Measurements from ENCODE around the gene TOLLIP. TPM values are rescaled to one million over a fixed set of nuclear protein-coding genes. Genes with fewer than 3 reads are reported as not detected.

The TOLLIP gene
- total and polyA plus RNA-seq, 2 of the 8 experiments (the other 6 are each of a cell fraction or from before 2014, with no cell fraction given): 23.7 to 34.7 TPM

DNA sequence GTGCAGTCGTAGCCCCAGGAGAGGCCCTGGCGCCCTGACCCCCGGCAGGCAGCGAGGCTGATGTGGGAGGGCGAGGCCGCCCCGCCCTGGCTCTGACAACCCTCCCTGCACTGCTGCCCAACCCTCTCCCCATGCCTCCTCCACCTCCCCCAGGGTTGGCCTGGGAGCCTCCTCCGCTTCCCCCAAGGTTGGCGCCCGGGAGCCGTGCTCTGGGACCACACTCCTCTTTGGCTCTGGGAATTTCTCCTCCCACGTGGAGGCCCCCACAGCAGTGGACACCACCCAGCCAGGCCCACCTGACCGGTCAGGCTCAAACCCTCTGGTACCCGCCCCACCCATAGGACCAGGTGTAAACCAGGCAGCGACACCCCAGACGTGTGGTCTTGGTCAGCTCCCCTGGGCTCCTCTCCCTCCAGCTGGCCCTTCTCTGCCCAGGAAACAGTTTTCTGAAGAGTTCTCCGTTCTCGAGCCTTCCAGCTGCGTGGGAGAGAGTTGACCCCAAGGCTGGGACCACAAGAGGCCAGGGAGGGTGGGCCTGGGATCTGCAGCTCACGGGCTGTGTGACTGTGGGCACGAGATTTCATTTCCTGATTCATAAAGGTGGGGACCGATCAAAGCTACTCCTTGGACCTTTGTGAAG, 40.8 kb upstream of the TOLLIP start:
- DNase-seq (ENCODE audit: low read depth in 1 of 2, low spot score in 2 of 2) (no peak), FAIRE-seq (no peak)
- Histone ChIP-seq H3K18ac (ENCODE audit: extremely low read depth, low read length) (no peak overlapping the region), H3K23me2 (ENCODE audit: low read depth, low read length) (no peaks in the 10 kb centered on the region), H2BK12ac (ENCODE audit: low read depth, low read length) (0 out of 2 replicates have a peak overlapping the region, but pooled peaks have one; percentile 27), H3K4me2 (ENCODE audit: insufficient read depth in 1 of 2, low read depth in 2 of 2, low read length in 2 of 2) (no peak overlapping the region), H3K79me1 (ENCODE audit: low read depth, low read length) (no peaks in the 10 kb centered on the region), H3K56ac (replicated peaks; ENCODE audit: insufficient read length, low read depth, low read length) (no peak overlapping the region), H2BK20ac (ENCODE audit: low read length) (no peak overlapping the region), H3K27ac (ENCODE audit: low read depth, low read length) (no peak overlapping the region), H3K4me1 (replicated peaks in 1 of 4; ENCODE audit: control insufficient read depth in 3 of 4, insufficient read depth in 4 of 4, low read length in 3 of 4) (peaks cover 0 to 7% (median 4%) of the 10 kb centered on the region in 4 experiments; a peak in 4 of 7 replicates), H4K91ac (replicated peaks; ENCODE audit: insufficient read length, low read length) (no peak overlapping the region), H3K9me3 (ENCODE audit: insufficient read depth in 2 of 2, low read depth in 1 of 2, low read length in 1 of 2) (peaks cover 0 to 5% of the 10 kb centered on the region in 2 experiments; a peak in 1 of 4 replicates), H3K79me2 (ENCODE audit: control insufficient read depth in 1 of 2, insufficient read depth in 2 of 2, low read length in 2 of 2) (no peaks in the 10 kb centered on the region), H3K14ac (ENCODE audit: insufficient read length) (no peak overlapping the region), H3K23ac (ENCODE audit: insufficient read length) (no peak overlapping the region), H3K36me3 (ENCODE audit: control insufficient read depth in 2 of 4, insufficient read depth in 4 of 4, low read length in 3 of 4) (no peaks in the 10 kb centered on the region), H2BK15ac (ENCODE audit: low read length) (no peak overlapping the region), H2AK5ac (ENCODE audit: low read depth, low read length) (no peak overlapping the region), H3K27me3 (replicated peaks in 1 of 4; ENCODE audit: control insufficient read depth in 3 of 4, extremely low read depth in 1 of 4, insufficient read depth in 3 of 4, low read length in 3 of 4) (no peaks in the 10 kb centered on the region), H3K9ac (replicated peaks in 1 of 4; ENCODE audit: extremely low read depth in 1 of 4, low read depth in 3 of 4, low read length in 3 of 4) (no peak overlapping the region), H4K20me1 (replicated peaks in 1 of 2; ENCODE audit: control insufficient read depth in 1 of 2, insufficient read depth in 2 of 2, low read length in 2 of 2) (peaks cover 0 to 2% of the 10 kb centered on the region in 2 experiments), H2BK5ac (ENCODE audit: low read depth, low read length) (no peak overlapping the region), H3K4me3 (ENCODE audit: extremely low read depth in 1 of 4, insufficient read depth in 2 of 4, low read depth in 3 of 4, low read length in 4 of 4) (no peak overlapping the region), H3K4ac (replicated peaks; ENCODE audit: insufficient read length, low read depth, low read length) (no peak overlapping the region), H4K8ac (ENCODE audit: extremely low read depth, insufficient read depth, low read length) (no peak overlapping the region), H2AFZ (ENCODE audit: low read length) (no peak overlapping the region), H2BK120ac (replicated peaks; ENCODE audit: low read depth, low read length) (no peak overlapping the region), H4K5ac (ENCODE audit: insufficient read length, low read depth, low read length) (no peak overlapping the region)
- TF ChIP-seq CBX8 (IDR thresholded peaks at IDR 0.05; ENCODE audit: borderline replicate concordance, low read depth, low read length): no peak
- no peak for TF ChIP-seq TCF12 (IDR thresholded peaks at IDR 0.05; ENCODE audit: low read depth, low read length)
- no peak for TF ChIP-seq CHD2 (IDR thresholded peaks at IDR 0.05; ENCODE audit: low read length)
- TF ChIP-seq YY1 (IDR thresholded peaks at IDR 0.05; ENCODE audit: low read depth, low read length): no peak
- TF ChIP-seq SIRT6 (IDR thresholded peaks at IDR 0.05; ENCODE audit: low read length): no peak
- CTCF ChIA-PET (ENCODE audit: partially characterized antibody): interaction anchor here (1.4 kb wide), 1 partner anchor 42 kb away, joined by 3 read pairs; no protein-coding TSS in a partner anchor
- POLR2A ChIA-PET (ENCODE audit: partially characterized antibody): interaction anchor here (1.1 to 3.3 kb wide), 9 partner anchors 7 to 42 kb away, joined by 4 to 13 read pairs (median 7); partner anchors contain the start of genes BRSK2 and TOLLIP
- 87% methylated on average over 16 of the region's 22 CpGs; no CpG with 5 or more reads in 1 of the 2 experiments for WGBS, 2 experiments (ENCODE audit: extremely low coverage in 1 of 2, insufficient coverage in 1 of 2, insufficient read length in 1 of 2, insufficient replicate concordance in 2 of 2, low coverage in 1 of 2, low lambda C conversion rate in 2 of 2, missing lambda C conversion rate in 1 of 2)
